Activated naive CD8-positive, alpha-beta T cell treated with anti-CD3 and anti-CD28 coated beads for 36 hours (primary cell): ENCODE measurements around the gene KCNQ5. TPM values are rescaled to one million over a fixed set of nuclear protein-coding genes. Genes with fewer than 3 reads are reported as not detected.

Experiments used
- DNase-seq: peaks from one replicate; pipeline ENCODE4 v3.0.0; 2021
- H3K27ac Mint-ChIP-seq: one replicate; pipeline ENCODE4 v1.8.0; 2022; ENCODE audit warnings: mild to moderate bottlenecking, moderate library complexity, mixed read lengths
- H3K27me3 Mint-ChIP-seq: one replicate; pipeline ENCODE4 v1.8.0; 2022; ENCODE audit warnings: mild to moderate bottlenecking, mixed read lengths
- H3K36me3 Mint-ChIP-seq: one replicate; pipeline ENCODE4 v1.8.0; 2021; ENCODE audit warnings: mild to moderate bottlenecking, mixed read lengths
- H3K4me1 Mint-ChIP-seq: one replicate; pipeline ENCODE4 v1.8.0; 2021; ENCODE audit warnings: mixed read lengths
- H3K4me3 Mint-ChIP-seq: one replicate; pipeline ENCODE4 v1.8.0; 2022; ENCODE audit warnings: mild to moderate bottlenecking, moderate library complexity, mixed read lengths
- H3K9me3 Mint-ChIP-seq: one replicate; pipeline ENCODE4 v1.8.0; 2022; ENCODE audit warnings: mixed read lengths
- total RNA-seq, 2 experiments: library from RNA; stranded (reverse); gene quantifications; one replicate each; pipeline ENCODE4 v1.2.3, GENCODE V29; 2021

KCNQ5 gene
- total RNA-seq, 2 experiments from 2014 or later, result 15.8 TPM

GRCh38 chr6:73240730-73241129 is 618.9 kb downstream of the KCNQ5 start:
- DNase-seq, result no peak
- Mint-ChIP-seq H3K36me3 (no peaks in the 10 kb centered on the region), H3K4me3 (no peak overlapping the region), H3K4me1 (no peaks in the 10 kb centered on the region), H3K27ac (no peak overlapping the region), H3K27me3 (peaks cover 4% of the 10 kb centered on the region), H3K9me3 (no peaks in the 10 kb centered on the region)

DNA sequence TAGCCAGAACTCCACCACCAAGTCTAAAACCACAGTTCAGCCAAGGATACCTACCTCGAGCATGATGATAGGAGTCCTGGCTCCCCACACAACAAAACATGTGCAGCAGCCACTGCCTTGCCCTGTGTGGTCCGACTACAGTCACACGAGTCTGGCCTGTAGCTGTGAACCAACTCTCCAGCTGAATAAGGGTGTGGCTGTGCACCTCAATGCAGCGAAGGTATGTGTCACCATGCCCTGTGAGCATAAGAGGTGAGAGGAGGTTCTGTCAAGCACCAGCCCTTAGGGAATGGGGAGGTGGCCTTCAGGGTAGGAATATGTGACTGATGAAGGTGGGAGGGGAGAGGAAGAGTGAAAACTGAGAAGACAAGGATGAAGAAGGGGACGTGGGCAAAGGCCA is 620.1 kb downstream of the KCNQ5 start:
- Mint-ChIP-seq H3K27ac (no peak overlapping the region), H3K36me3 (no peaks in the 10 kb centered on the region), H3K9me3 (no peaks in the 10 kb centered on the region)

More for the DNA sequence above, 620.1 kb downstream of the KCNQ5 start:
- Mint-ChIP-seq H3K4me3 (no peak overlapping the region), H3K27me3 (peaks cover 7% of the 10 kb centered on the region), H3K4me1 (no peaks in the 10 kb centered on the region)
- no peak for DNase-seq
